GM12878 (cell line): Measurements from ENCODE around the gene SLAMF9. TPM values are rescaled to one million over a fixed set of nuclear protein-coding genes. Genes with fewer than 3 reads are reported as not detected.

ENCODE experiments used
- ATAC-seq: fragments of 200-7000 bp; cut with Tn5 transposase; 3 replicates; pipeline ENCODE4 v1.9.1; 2020; ENCODE audit warnings: mild to moderate bottlenecking, moderate library complexity
- BruUV-seq: library from RNA; stranded (reverse); fragments of 400-500 nt; replicated peaks from 2 replicates; lab custom pipeline; 2021; lab: Mats Ljungman, UMichigan
- CTCF ChIA-PET: fragments of 300-600 bp; sonication (Branson Sonifier 250); formaldehyde crosslinking; extraction: SDS; loops from one replicate; lab custom pipeline; 2021; ENCODE audit warnings: inconsistent platforms; lab: Yijun Ruan, JAX
- POLR2A ChIA-PET: fragments of 350-600 bp; formaldehyde crosslinking; extraction: SDS; loops from one replicate; lab custom pipeline; 2021; ENCODE audit warnings: inconsistent platforms; lab: Charles Lee
- RAD21 ChIA-PET: fragments of 300-600 bp; sonication (Branson Sonifier 250); formaldehyde crosslinking; loops from one replicate; lab custom pipeline; 2023; ENCODE audit warnings: antibody characterized with exemption; ENCODE audit not compliant: unreplicated experiment; lab: Charles Lee
- SMC1A ChIA-PET: fragments of 300-600 bp; sonication (Branson Sonifier 250); formaldehyde crosslinking; loops from one replicate; lab custom pipeline; 2023; ENCODE audit not compliant: unreplicated experiment, uncharacterized antibody; lab: Charles Lee
- DNase-seq: peaks from one replicate; pipeline ENCODE4 v3.0.0-alpha.2; 2011; ENCODE audit warnings: low read depth, low spot score
- FAIRE-seq: peaks from 3 replicates; lab custom pipeline; 2011; peaks lifted over from hg19 to GRCh38; lab: Jason Lieb, UNC
- H2AFZ ChIP-seq: 2 replicates; pipeline ENCODE4 v1.6.0; 2011; ENCODE audit warnings: low read depth, low read length, control low read depth; ENCODE audit not compliant: control insufficient read depth
- H3K27ac ChIP-seq: 2 replicates; pipeline ENCODE4 v1.5.1; 2011; ENCODE audit warnings: control low read depth; ENCODE audit not compliant: control insufficient read depth, insufficient read depth
- H3K27me3 ChIP-seq, 2 experiments: replicated peaks in 1 of 2; 2 replicates each; pipeline versions ENCODE4 v1.6.0 to v1.6.1; 2011; ENCODE audit warnings: low read length in 1 of 2; ENCODE audit not compliant: control insufficient read depth in 2 of 2, insufficient read depth in 2 of 2
- H3K36me3 ChIP-seq, 2 experiments: 2 replicates each; pipeline ENCODE4 v1.5.1; 2011; ENCODE audit warnings: low read length in 1 of 2; ENCODE audit not compliant: control insufficient read depth in 2 of 2, insufficient read depth in 2 of 2
- H3K4me1 ChIP-seq: 2 replicates; pipeline ENCODE4 v1.6.1; 2011; ENCODE audit warnings: mild to moderate bottlenecking, low read length, moderate library complexity, mixed read lengths; ENCODE audit not compliant: control insufficient read depth, insufficient read depth
- H3K4me2 ChIP-seq: 2 replicates; pipeline ENCODE4 v1.6.0; 2011; ENCODE audit warnings: control low read depth; ENCODE audit not compliant: control insufficient read depth, insufficient read depth
- H3K4me3 ChIP-seq: fragments of 200-600 bp; sonication (generic); 2 replicates; pipeline ENCODE4 v1.5.1; 2016
- H3K79me2 ChIP-seq: 2 replicates; pipeline ENCODE4 v1.6.0; 2011; ENCODE audit warnings: low read length; ENCODE audit not compliant: control insufficient read depth, insufficient read depth
- H3K9ac ChIP-seq: 2 replicates; pipeline ENCODE4 v1.8.0; 2011; ENCODE audit warnings: low read length, control low read depth, mixed read lengths; ENCODE audit not compliant: control insufficient read depth, insufficient read depth
- H3K9me3 ChIP-seq: replicated peaks from 3 replicates; pipeline ENCODE4 v1.5.1; 2011; ENCODE audit warnings: mild to moderate bottlenecking, low read length; ENCODE audit not compliant: control insufficient read depth, insufficient read depth
- H4K20me1 ChIP-seq: 2 replicates; pipeline ENCODE4 v1.6.0; 2011; ENCODE audit not compliant: control insufficient read depth, insufficient read depth
- BRCA1 ChIP-seq: IDR thresholded peaks from 2 replicates; pipeline ENCODE4 v1.6.1; 2011; ENCODE audit warnings: low read depth, low read length, improper control_type of control experiment
- CBX5 ChIP-seq: sonication (generic); IDR thresholded peaks from 2 replicates; pipeline ENCODE4 v1.6.1; 2016; ENCODE audit warnings: low read depth, moderate library complexity, mild to moderate bottlenecking, inconsistent platforms
- CEBPB ChIP-seq, 2 experiments: fragments of 150-350 bp in 1 of 2; IDR thresholded peaks; 2 replicates each; pipeline ENCODE4 v1.6.1; 2012 to 2014; ENCODE audit warnings: low read depth in 2 of 2, low read length in 2 of 2, borderline replicate concordance in 1 of 2, inconsistent platforms in 1 of 2
- CHD2 ChIP-seq: IDR thresholded peaks from 2 replicates; pipeline ENCODE4 v1.6.1; 2011; ENCODE audit warnings: low read depth, low read length, improper control_type of control experiment, borderline replicate concordance
- CREM ChIP-seq: IDR thresholded peaks from 2 replicates; pipeline ENCODE4 v1.6.1; 2014; ENCODE audit warnings: antibody characterized with exemption, low read depth
- ETV6 ChIP-seq, 2 experiments: fragments of 450-650 bp in 1 of 2; IDR thresholded peaks in 1 of 2; conservative IDR thresholded peaks in 1 of 2; 2 replicates each; pipeline ENCODE4 v1.6.1; 2014; ENCODE audit warnings: antibody characterized with exemption in 1 of 2, borderline replicate concordance in 1 of 2, low read depth in 1 of 2, mild to moderate bottlenecking in 1 of 2, moderate library complexity in 1 of 2
- GATAD2B ChIP-seq: fragments of 450-650 bp; conservative IDR thresholded peaks from 2 replicates; pipeline ENCODE4 v1.6.1; 2017; ENCODE audit warnings: low read depth, mild to moderate bottlenecking, moderate library complexity
- IRF4 ChIP-seq: IDR thresholded peaks from 2 replicates; pipeline ENCODE4 v1.6.1; 2011; ENCODE audit warnings: low read depth, low read length
- NFYA ChIP-seq: IDR thresholded peaks from 2 replicates; pipeline ENCODE4 v1.6.1; 2011; ENCODE audit warnings: low read depth, mild to moderate bottlenecking, low read length, improper control_type of control experiment, borderline replicate concordance
- PBX3 ChIP-seq: IDR thresholded peaks from 2 replicates; pipeline ENCODE4 v1.6.1; 2011; ENCODE audit warnings: mild to moderate bottlenecking, low read depth, low read length, moderate library complexity; ENCODE audit not compliant: insufficient replicate concordance
- POU2F2 ChIP-seq: IDR thresholded peaks from 3 replicates; pipeline ENCODE4 v1.6.1; 2011; ENCODE audit warnings: low read depth, mild to moderate bottlenecking, low read length, borderline replicate concordance
- RAD21 ChIP-seq: IDR thresholded peaks from 2 replicates; pipeline ENCODE4 v1.6.1; 2011; ENCODE audit warnings: mild to moderate bottlenecking, low read depth, low read length, moderate library complexity; ENCODE audit not compliant: insufficient read depth
- SMARCA5 ChIP-seq: fragments of 450-650 bp; IDR thresholded peaks from 2 replicates; pipeline ENCODE4 v1.6.1; 2017; ENCODE audit warnings: mild to moderate bottlenecking
- SMC3 ChIP-seq: IDR thresholded peaks from 2 replicates; pipeline ENCODE4 v1.6.1; 2011; ENCODE audit warnings: low read length, improper control_type of control experiment, borderline replicate concordance
- SRF ChIP-seq, 2 experiments: IDR thresholded peaks; 2 replicates each; pipeline ENCODE4 v1.6.1; 2011; ENCODE audit warnings: low read depth in 2 of 2, low read length in 2 of 2, mild to moderate bottlenecking in 1 of 2, moderate library complexity in 1 of 2
- TCF12 ChIP-seq: IDR thresholded peaks from 2 replicates; pipeline ENCODE4 v1.6.1; 2011; ENCODE audit warnings: low read depth, mild to moderate bottlenecking, low read length
- USF1 ChIP-seq: IDR thresholded peaks from 2 replicates; pipeline ENCODE4 v1.6.1; 2011; ENCODE audit warnings: borderline replicate concordance, low read depth, mild to moderate bottlenecking, moderate library complexity, mixed read lengths, low read length; ENCODE audit not compliant: insufficient read depth; ENCODE audit errors: extremely low read length
- YY1 ChIP-seq: IDR thresholded peaks from 2 replicates; pipeline ENCODE4 v1.6.1; 2011; ENCODE audit warnings: low read depth, mild to moderate bottlenecking, low read length
- ZNF24 ChIP-seq: fragments of 450-650 bp; IDR thresholded peaks from 2 replicates; pipeline ENCODE4 v1.6.1; 2017; ENCODE audit warnings: antibody characterized with exemption, mild to moderate bottlenecking
- ZNF274 ChIP-seq: IDR thresholded peaks from one replicate; pipeline ENCODE4 v1.8.0; 2011; ENCODE audit not compliant: insufficient read length, insufficient read depth
- WGBS: methylation state at CpG from one replicate; pipeline ENCODE4 v1.1.6; 2016; ENCODE audit warnings: low lambda C conversion rate; ENCODE audit not compliant: insufficient replicate concordance, insufficient coverage; ENCODE audit errors: missing lambda C conversion rate; 5-methylcytosine and 5-hydroxymethylcytosine counted together
- in situ Hi-C: fragments of 300-500 bp; cut with MboI; formaldehyde crosslinking; loops from 9 replicates; pipeline ENCODE4 v1.14.3; 2018; ENCODE audit warnings: mixed read lengths
- intact Hi-C: fragments of 100-400 bp; cut with micrococcal nuclease; formaldehyde crosslinking; loops from one replicate; pipeline ENCODE4 v1.14.2; 2022; ENCODE audit not compliant: unreplicated experiment
- polyA plus RNA-seq, 11 experiments: library from polyadenylated mRNA; depleted of rRNA in 4 of 11; unstranded in 6 of 11; stranded (reverse) in 5 of 11; fragments of >200 nt; fragmentation: Nextera tagmentation in 4 of 11; fragmentation: Illumina TruSeq in 1 of 11; extraction: Ambion mirVana in 4 of 11; extraction: Trizol in 1 of 11; gene quantifications; 1 replicate in 1 of 11; 2 replicates in 10 of 11; pipeline versions ENCODE4 v1.2.1 to v1.2.3, GENCODE V29; 2011 to 2016; ENCODE audit warnings: inconsistent platforms in 2 of 11, missing spikeins in 2 of 11, low read depth in 1 of 11
- total RNA-seq, 4 experiments: library from RNA; depleted of rRNA in 3 of 4; stranded (reverse); fragments of >200 nt in 3 of 4; fragmentation: Illumina TruSeq in 1 of 4; extraction: Trizol in 1 of 4; gene quantifications; 2 replicates each; pipeline versions ENCODE4 v1.2.1 to v1.2.3, GENCODE V29; 2013 to 2021

Gene SLAMF9
- total and polyA plus RNA-seq, 10 of the 15 experiments (the other 5 are each of a cell fraction or from before 2014, with no cell fraction given), result not detected

GRCh38 chr1:159936273-159936904, 17.6 kb downstream of the SLAMF9 start:
- SMC1A ChIA-PET, result interaction anchor here (0.9 to 9.2 kb wide), 3 partner anchors 33 to 70 kb away, joined by 3 to 122 read pairs (median 4); no protein-coding TSS in a partner anchor
- WGBS, result 28% methylated on average over 16 of the region's 16 CpGs
- in situ Hi-C loops, result loop anchor here (5.0 kb wide), 1 partner anchor 71 kb away; no protein-coding TSS in a partner anchor
- TF ChIP-seq CHD2 (0 out of 2 replicates have a peak, but pooled peaks have one; percentile 49), IRF4 (0 out of 2 replicates have a peak, but pooled peaks have one; percentile 19), RAD21 (peak; percentile 87), GATAD2B (0 out of 2 replicates have a peak, but pooled peaks have one; percentile 36), SMC3 (peak; percentile 90), ZNF274 (no peak), TCF12 (0 out of 2 replicates have a peak, but pooled peaks have one; percentile 17), CEBPB (IDR thresholded peaks at IDR 0.05; ENCODE audit: borderline replicate concordance in 1 of 2, low read depth in 2 of 2, low read length in 2 of 2) (no peak), ETV6 (conservative IDR thresholded peaks at IDR 0.05 in 1 of 2, IDR thresholded peaks at IDR 0.05 in 1 of 2; ENCODE audit: borderline replicate concordance in 1 of 2, low read depth in 1 of 2) (no peak), CBX5 (no peak), SRF (IDR thresholded peaks at IDR 0.05; ENCODE audit: low read depth in 2 of 2, low read length in 2 of 2) (no peak), ZNF24 (no peak), POU2F2 (0 out of 3 replicates have a peak, but pooled peaks have one; percentile 29), CREM (no peak), YY1 (peak; percentile 75), BRCA1 (no peak), PBX3 (no peak), SMARCA5 (peak; percentile 69; the same call in 1 of the 2 replicates), NFYA (no peak), USF1 (peak; percentile 59)

More at GRCh38 chr1:159936273-159936904, 17.6 kb downstream of the SLAMF9 start:
- CTCF ChIA-PET, result interaction anchor here (0.9 to 22.4 kb wide), 10 partner anchors 10 to 141 kb away, joined by 3 to 422 read pairs (median 8); partner anchors contain the start of gene TAGLN2
- Histone ChIP-seq H3K27ac (no peak overlapping the region), H3K9ac (no peak overlapping the region), H4K20me1 (no peaks in the 10 kb centered on the region), H3K27me3 (0 out of 4 replicates have a peak, but pooled peaks cover 0 to 2% of the 10 kb centered on the region in 2 experiments), H3K9me3 (no peaks in the 10 kb centered on the region), H3K79me2 (no peaks in the 10 kb centered on the region), H3K36me3 (no peaks in the 10 kb centered on the region), H3K4me3 (no peak overlapping the region), H3K4me2 (peak overlapping the region; percentile 2; the same call in 1 of the 2 replicates), H3K4me1 (peaks cover 23% of the 10 kb centered on the region), H2AFZ (no peak overlapping the region)
- no TSS peak for BruUV-seq
- POLR2A ChIA-PET, result no interaction called here
- RAD21 ChIA-PET, result interaction anchor here (0.8 to 12.4 kb wide), 3 partner anchors 14 to 72 kb away, joined by 3 to 113 read pairs (median 17); no protein-coding TSS in a partner anchor
- DNase-seq, result no peak
- intact Hi-C loops, result loop anchor here (1.0 to 2.0 kb wide), 2 partner anchors 70 to 148 kb away; no protein-coding TSS in a partner anchor
- peak; percentile 86 for ATAC-seq
- peak; percentile 92 for FAIRE-seq
